ENCODE measurements around the gene CCDC12. TPM values are rescaled to one million over a fixed set of nuclear protein-coding genes. Genes with fewer than 3 reads are reported as not detected.

Gene CCDC12
- total RNA-seq, 1 experiment from 2014 or later, result 46.5 TPM

DNA sequence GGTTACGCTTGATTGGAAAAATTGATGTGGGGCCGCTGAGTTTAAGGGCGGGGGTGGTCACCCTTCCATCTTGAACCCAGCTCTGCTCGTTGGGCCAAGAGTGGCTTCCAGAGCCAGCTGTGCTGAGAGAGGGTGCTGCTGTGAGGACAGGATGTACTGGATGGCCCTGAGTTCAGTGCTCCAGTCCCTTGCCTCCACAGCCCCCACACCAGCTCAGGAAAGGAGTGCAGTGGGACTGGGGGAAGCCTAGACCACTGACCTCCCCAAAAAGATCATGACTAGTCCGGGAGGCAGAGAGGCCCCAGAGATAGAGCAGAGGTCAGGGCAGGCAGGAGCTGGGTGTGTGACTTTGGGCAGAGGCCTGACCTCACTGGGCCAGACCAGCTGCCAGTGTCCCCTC, 103.0 kb downstream of the CCDC12 start (continued):
- TF ChIP-seq MAX (IDR thresholded peaks at IDR 0.05) (no peak), ZNF274 (IDR thresholded peaks at IDR 0.05; ENCODE audit: low read depth, low read length) (no peak), CTCF (IDR thresholded peaks at IDR 0.05 in 2 of 3, conservative IDR thresholded peaks at IDR 0.05 in 1 of 3; ENCODE audit: borderline replicate concordance in 1 of 3, insufficient read depth in 1 of 3, low read depth in 2 of 3, low read length in 2 of 3) (no peak), EZH2phosphoT487 (IDR thresholded peaks at IDR 0.05; ENCODE audit: borderline replicate concordance) (no peak), SIN3A (IDR thresholded peaks at IDR 0.05; ENCODE audit: low read depth) (no peak)

Other genes starting within 250 kb of the CCDC12 start
- gene MYL3, start 113.3 kb downstream of the CCDC12 start, total RNA-seq (2021; ENCODE audit: unreplicated experiment), result not detected
- gene PTH1R, start 99.0 kb downstream of the CCDC12 start, total RNA-seq (2021; ENCODE audit: unreplicated experiment), result 0.32 TPM
- 72.9 TPM for gene NBEAL2, start 2.9 kb upstream of the CCDC12 start, total RNA-seq (2021; ENCODE audit: unreplicated experiment)
- gene SETD2, start 187.4 kb upstream of the CCDC12 start, total RNA-seq (2021; ENCODE audit: unreplicated experiment), result 33.0 TPM